ENCODE results near the gene TSEN54.

TSEN54 gene

DNA sequence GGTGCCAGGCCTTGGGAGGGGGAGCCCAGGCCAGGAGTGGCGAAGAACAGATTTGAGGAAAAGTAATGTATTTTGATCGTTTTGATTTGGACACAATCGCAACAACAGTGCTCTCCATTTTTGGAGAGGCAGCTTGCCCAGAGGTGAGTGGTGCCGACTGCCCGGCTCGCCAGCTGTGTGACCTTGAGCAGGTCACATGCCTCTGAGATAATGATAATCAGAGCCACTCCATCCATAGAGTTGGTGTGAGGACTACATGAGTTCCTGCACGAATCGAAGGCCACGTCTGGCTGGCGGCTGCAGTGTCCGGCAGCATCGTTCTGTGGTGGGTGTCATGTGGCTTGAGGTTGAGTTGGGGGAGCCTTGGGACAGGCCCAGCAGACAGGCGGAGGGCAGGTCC lies 29.9 kb downstream of the TSEN54 start:
- DNase-seq (ENCODE audit: low read depth), result no peak
- in situ Hi-C loops (cut with HindIII; ENCODE audit: low sequenced_read_pairs), result no loop called here
- H3K4me3 ChIP-seq (ENCODE audit: low read depth, low read length), result no peak overlapping the region
- TF ChIP-seq CTCF (IDR thresholded peaks at IDR 0.05; ENCODE audit: low read depth, low read length, missing control alignments), result no peak

DNA sequence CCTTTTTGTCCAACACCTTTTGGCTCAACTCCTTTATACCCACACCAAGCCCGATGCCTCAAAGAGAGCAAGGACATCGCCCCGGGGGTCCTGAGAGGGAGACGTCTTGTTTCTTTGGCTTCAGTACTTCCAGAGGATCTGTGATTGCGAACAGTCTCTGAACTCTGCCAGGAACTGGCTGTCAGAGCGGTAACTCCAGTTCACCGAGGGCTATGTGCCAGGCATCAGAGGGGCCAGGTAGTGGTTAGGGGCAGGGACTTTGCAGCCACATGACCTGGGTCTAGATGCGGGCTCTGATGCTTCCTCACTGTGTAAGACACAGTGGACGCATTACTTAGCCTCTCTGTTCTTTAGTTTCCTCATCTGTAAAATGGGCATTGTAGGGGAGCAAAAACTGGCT lies 30.8 kb downstream of the TSEN54 start:
- DNase-seq (ENCODE audit: low read depth), result no peak
- in situ Hi-C loops (cut with HindIII; ENCODE audit: low sequenced_read_pairs), result no loop called here
- no peak overlapping the region for H3K4me3 ChIP-seq (ENCODE audit: low read depth, low read length)
- no peak for TF ChIP-seq CTCF (IDR thresholded peaks at IDR 0.05; ENCODE audit: low read depth, low read length, missing control alignments)

- no peak overlapping the region for H3K4me3 ChIP-seq (ENCODE audit: low read depth, low read length)
- no peak for TF ChIP-seq CTCF (IDR thresholded peaks at IDR 0.05; ENCODE audit: low read depth, low read length, missing control alignments)
- DNase-seq (ENCODE audit: low read depth), result no peak
- in situ Hi-C loops (cut with HindIII; ENCODE audit: low sequenced_read_pairs), result no loop called here
These were observed 32.5 kb downstream of the TSEN54 start for GRCh38 chr17:75548813-75549212.

DNA sequence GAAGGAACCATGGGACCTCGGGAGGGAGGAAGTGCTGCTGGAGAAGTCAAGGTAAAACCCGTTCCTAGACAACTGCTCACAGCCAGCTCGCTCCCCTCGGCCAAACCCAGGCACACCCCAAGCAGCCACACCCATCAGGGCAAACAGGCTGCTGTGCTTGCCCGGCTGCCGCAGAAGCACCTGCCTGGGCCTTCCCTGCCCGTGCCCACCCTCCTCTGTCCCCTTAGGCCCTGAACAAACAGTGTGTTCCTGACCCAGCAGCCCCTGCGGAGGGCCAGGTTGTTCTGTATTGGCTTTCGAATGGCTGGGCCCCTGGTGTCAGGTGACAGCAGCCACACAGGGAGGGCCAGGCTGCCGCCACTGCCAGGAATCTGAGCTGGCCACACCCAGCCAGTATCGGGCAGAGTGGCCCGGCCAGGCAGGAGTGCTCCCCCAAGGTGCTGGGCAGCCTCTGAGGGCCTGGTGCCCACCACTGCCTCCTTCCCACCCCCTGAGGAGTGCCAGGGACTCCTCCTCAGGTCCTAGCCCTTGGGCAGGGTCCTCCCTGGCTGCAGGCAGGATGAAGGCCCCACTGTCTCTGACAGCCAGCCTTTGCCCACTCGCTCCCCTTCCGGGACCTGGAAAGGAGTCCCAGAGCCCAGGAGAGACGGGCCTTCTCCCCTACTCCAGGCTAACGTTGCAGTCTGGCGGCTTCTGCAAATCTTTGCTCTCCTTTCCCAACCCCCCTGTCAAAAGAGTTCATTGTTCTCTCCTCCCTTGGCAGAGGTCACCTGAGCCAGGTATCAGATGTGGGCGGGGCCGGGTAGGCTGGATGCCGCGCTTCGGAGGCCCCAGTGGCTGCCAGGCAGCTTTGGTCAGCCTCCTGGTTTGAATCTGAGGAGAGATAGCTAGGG lies 33.2 kb downstream of the TSEN54 start:
- no peak for TF ChIP-seq CTCF (IDR thresholded peaks at IDR 0.05; ENCODE audit: low read depth, low read length, missing control alignments)
- no peak for DNase-seq (ENCODE audit: low read depth)
- no peak overlapping the region for H3K4me3 ChIP-seq (ENCODE audit: low read depth, low read length)
- in situ Hi-C loops (cut with HindIII; ENCODE audit: low sequenced_read_pairs), result no loop called here

GRCh38 chr17:75550139-75550465 lies 33.8 kb downstream of the TSEN54 start:
- DNase-seq (ENCODE audit: low read depth), result no peak

DNA sequence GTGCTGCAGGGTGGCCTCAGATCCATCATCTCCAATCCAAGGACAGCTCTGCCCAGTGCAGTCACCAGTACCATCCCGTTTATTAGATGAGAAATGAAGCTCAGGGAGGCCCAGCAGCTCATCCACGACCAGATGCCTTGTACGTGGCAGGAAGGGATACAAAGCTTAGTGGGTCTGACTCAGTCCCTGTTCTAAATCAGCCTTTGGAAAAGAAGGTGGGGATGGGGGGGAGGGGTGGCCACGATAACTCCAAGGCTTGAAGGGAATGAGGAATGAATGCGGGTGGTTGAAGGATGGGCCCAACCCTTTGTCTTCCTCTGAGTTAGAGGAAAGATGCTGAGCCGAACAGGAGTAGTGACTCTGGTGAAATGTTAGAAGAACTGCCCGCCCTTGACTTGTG lies 34.9 kb downstream of the TSEN54 start:
- H3K4me3 ChIP-seq (ENCODE audit: low read depth, low read length), result no peak overlapping the region
- in situ Hi-C loops (cut with HindIII; ENCODE audit: low sequenced_read_pairs), result no loop called here
- no peak for TF ChIP-seq CTCF (IDR thresholded peaks at IDR 0.05; ENCODE audit: low read depth, low read length, missing control alignments)
- DNase-seq (ENCODE audit: low read depth), result no peak

More at GRCh38 chr17:75550139-75550465, 33.8 kb downstream of the TSEN54 start:
- in situ Hi-C loops (cut with HindIII; ENCODE audit: low sequenced_read_pairs), result no loop called here
- no peak for TF ChIP-seq CTCF (IDR thresholded peaks at IDR 0.05; ENCODE audit: low read depth, low read length, missing control alignments)
- no peak overlapping the region for H3K4me3 ChIP-seq (ENCODE audit: low read depth, low read length)
